ENCODE data around the gene WDCP.

- TF ChIP-seq POLR2A (IDR thresholded peaks at IDR 0.05) (no peak), CTCF (IDR thresholded peaks at IDR 0.05) (peak in 4 of 7 experiments; percentile 30 to 57 (median 32))
Measured at GRCh38 chr2:24021122-24021998, 25.8 kb downstream of the WDCP start.

All from body of pancreas (tissue), 4 donors.